ENCODE measurements around the gene SLC25A12.

DNA sequence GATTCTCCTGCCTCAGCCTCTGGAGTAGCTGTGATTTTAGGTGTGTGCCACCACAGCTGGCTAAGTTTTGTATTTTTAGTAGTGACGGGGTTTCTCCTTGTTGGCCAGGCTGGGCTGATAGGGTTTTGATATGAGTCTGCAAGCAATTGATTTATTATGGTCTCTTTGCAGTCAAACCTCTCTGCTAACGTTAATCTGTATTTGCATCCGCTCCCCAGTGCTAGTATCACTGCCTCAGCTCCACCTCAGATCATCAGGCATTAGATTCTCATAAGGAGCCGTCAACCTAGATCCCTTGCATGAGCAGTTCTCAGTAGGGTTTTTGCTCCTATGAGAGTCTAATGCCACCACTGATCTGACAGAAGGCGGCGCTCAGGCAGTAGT lies 47.3 kb upstream of the SLC25A12 start:
- TF ChIP-seq EZH2 (IDR thresholded peaks at IDR 0.05; ENCODE audit: insufficient read depth, poor library complexity, severe bottlenecking) (no peak), EZH2phosphoT487 (IDR thresholded peaks at IDR 0.05; ENCODE audit: insufficient read depth, low read depth) (no peak)
